Stimulated activated CD4-positive, alpha-beta T cell treated with anti-CD3 and anti-CD28 coated beads, TNF-alpha, amount 100 ng/mL, for 24 hours (primary cell): ENCODE measurements around the gene OR2Z1.

Experiments used
- DNase-seq, 3 experiments: peaks; one replicate each; pipeline ENCODE4 v3.0.0-alpha.2; 2020; ENCODE audit warnings: low read depth in 3 of 3

The OR2Z1 gene, protein sequence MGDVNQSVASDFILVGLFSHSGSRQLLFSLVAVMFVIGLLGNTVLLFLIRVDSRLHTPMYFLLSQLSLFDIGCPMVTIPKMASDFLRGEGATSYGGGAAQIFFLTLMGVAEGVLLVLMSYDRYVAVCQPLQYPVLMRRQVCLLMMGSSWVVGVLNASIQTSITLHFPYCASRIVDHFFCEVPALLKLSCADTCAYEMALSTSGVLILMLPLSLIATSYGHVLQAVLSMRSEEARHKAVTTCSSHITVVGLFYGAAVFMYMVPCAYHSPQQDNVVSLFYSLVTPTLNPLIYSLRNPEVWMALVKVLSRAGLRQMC

DNA sequence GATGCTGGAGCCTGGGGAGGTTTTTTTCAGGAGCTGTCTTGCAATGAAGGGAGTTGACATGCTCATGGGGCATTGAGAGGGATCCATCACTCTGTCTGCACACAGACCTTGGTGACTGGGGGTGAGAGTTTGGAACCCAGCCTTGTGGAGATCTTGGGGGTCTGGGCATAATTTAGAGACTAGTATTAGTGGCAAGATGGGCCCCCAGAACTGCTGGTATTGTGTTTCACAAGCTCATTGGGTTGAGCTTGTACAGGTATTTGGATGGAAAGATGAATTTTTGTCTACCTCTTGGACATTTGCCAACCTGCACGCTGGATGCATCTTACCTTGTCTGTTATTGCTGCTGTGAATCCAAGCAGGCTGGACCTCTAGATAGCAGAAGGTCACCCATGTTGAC is at the start of gene OR2Z1:
OR2Z1 (plus strand) TSS at position 301 of the 400 bp plus-strand sequence. CDS start 9,395 bp downstream, outside the sequence.
- DNase-seq: no peak

DNA sequence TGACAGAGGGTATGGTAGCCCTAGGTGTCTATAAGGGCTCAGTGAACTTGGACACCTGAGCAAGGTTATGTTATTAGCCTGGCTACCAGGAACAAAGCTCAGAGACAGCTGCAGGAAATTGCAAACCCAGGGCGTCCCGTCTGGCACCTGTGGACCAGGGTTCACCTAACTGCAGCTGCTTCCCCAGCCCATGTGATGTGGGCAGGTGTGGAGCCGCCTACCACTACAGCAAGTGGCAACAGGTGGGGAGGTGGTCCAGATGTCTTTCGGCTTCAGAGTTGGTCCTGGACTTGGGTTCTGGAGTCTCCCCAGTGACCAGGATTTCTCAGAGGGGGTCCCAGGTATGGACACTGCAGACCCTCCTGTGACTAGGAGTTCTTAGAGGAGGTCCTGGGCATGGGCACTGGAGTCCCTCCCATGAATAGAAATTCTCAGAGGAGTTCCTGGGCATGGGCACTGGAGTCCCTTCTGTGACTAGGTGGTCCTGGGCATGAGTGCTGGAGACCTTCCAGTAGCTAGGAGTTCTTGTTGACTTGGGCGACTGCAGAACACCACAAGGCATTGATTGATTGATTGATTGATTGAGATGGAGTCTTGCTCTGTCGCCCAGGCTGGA is 48.0 kb upstream of the OR2Z1 start:
- no peak for DNase-seq

DNA sequence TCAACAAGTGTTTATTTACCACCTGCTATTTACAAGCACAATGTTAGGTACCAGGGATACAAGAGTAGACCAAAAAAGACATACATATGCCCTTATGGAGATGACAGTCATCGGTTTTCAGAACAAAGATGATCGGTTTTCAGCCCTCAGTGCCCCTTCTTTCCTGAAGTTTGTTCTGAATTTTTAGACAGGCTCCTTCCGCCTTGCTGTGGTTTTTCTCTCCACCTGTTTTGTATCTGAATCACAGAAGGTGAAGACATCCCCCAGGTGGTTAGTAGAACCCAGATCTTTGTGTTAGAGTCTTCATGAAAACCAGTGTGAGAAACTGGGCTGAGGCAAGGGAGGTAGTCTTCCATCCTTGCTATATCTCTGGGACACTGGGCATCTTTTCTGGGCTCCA is 46.4 kb upstream of the OR2Z1 start:
- no peak for DNase-seq

DNA sequence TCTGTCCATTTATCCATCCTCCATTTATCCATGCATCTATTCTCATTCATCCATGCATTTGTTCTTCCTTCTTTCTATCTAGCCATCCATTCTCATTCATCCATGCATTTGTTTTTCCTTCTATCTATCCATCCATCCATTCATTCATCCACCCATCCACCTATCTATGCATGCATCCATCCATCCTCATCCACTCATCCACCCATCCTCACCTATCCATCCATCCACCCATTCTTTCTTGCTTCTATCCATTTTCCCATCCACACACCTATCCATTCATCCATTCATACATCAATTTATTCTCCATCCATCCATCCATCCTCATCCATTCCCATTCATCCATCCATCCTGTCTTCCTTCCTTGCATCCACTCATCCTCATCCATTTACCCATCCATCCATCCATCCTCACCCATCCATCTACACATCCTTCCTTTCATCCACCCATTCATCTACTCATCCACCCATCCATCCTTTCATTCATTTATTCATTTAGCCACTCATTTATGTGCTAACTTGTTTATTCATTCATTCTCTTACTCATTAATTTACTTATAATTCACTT is 43.1 kb upstream of the OR2Z1 start:
- no peak for DNase-seq

DNA sequence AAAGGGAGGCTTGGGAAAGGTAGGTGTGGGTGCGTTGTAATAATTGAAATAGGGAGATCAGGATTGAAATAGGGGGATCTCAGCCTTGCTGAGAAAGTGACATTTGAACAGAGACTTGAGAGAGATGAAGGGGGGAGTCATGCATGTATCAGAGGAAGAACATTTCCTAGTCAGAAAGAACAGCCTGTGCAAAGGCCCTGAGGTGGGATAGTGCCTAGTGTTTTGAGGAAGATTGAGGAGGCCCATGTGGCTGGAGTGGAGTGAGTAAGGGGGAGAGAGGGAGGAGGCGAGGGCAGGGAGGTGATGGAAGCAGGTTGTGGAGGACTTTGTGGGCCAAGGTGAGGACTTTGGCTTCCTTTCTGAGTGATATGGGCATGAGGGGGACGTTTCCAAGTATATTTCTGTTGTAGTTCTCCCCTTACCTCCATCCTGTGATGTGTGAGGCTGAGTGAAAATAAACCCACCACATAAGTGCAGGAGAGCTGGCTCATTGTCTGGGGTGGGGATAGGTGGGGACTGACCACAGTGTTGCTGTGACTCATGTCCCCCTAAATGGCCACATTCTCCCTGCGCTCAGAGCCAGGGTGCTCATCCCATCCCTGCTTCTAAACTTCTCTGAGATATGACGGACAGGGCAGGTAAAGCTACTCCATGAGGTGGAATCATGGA is 40.6 kb upstream of the OR2Z1 start:
- no peak for DNase-seq

DNA sequence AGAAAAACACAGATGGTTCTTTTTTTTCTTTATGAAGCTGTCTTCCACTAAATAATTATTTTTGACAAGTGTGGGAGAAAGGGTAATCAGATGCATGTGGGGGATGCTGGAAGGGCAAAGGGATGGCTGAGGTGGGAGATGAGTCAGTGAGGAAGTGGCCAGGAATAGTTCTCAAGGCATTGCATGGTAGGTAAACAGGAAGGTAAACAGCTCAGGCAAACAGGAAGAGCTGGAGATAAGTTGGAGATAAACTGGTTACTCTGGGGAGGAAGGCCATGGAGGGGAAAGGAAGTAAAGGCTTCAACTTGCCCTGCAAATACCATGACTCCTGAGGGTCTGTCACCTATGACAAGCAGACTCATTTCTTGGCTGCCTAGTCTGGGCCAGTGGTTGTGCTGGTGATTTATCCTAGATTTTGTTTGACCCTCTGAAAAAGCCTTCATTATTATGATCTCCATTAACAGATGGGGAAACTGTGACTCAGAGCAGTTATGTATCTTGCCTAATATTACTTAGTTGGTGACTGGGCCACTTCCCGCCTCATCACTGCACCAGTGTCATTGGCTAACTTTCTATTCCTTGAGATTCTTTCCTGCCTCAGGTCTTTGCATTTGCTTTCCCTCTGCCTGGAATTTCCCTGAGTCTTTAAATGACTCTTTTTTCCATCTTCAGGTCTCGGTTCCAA is 39.9 kb upstream of the OR2Z1 start:
- DNase-seq: no peak

DNA sequence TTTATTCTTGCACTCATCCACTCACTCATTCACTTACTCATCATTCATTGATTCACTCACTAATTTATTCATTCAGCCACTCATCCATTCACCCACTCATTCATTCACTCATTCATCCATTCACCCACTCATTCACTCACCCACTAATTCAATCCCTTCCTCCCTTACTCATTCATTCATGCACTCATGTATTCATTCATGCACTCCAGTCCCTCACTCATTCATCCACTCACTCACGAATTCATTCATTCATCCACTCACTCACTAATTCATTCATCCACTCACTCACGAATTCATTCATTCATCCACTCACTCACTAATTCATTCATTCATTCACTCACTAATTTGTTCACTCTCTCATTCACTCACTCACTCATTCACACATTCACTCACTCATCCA is 39.0 kb upstream of the OR2Z1 start:
- no peak for DNase-seq

DNA sequence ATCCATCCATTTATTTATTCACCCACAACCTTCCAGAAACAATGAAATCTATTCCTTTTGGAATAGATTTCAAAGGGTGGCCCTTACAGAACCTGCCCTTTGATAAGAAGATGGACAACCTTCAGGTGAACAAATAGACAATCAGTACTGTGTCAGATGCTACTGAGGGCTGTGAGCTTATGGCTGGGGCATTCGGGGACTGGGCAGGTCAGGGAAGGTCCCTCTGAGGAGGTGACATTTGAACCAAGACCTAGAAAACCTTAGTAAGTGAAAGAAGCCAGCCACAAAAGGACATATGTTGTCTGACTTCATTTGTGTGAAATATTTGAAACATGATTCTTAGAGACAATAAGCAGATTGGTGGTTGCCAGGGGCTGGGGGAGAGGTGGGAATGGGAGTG is 38.5 kb upstream of the OR2Z1 start:
- no peak for DNase-seq

DNA sequence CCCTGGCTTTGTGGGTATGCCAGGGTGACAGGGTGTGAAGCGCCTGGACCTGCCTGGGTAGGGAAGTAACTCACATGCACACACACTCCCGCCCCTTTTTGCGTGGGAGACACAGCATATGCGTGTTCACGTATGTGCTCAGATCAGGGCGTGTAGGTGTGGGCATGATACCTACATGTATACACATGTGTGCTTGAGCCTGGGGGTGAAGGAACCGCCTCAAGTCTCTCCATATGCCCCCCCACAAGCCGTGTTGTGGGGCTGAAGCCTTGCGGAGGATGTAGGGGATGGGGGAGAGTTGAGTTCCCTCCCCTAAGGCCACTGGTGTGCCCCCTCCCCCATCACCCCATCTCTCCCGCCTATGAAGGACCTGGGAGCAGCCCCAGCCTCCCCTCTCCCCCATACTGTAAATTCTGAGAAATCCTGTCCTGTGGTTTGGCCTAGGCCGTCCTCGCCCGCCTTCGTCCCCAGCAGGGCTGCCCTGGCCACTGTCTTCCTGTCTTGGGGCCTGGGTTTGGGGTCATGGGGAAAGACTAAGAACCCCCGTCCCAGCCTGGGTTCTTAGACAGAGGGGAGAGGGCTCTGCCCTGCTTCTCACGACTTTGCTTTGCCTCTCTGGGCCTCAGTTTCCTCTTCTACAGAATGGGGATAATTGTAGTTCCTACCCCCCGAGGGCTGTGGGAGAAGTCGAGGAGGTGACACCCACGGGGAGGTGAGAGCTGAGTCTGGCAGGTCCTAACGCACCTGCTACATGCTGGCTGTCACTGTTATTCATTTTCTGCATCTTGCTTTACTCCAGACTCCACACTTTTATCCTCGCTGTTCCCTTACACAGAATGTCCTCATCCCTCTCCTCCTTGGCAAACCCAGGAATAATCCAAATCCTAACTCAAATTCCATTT is 37.2 kb upstream of the OR2Z1 start:
- no peak for DNase-seq

DNA sequence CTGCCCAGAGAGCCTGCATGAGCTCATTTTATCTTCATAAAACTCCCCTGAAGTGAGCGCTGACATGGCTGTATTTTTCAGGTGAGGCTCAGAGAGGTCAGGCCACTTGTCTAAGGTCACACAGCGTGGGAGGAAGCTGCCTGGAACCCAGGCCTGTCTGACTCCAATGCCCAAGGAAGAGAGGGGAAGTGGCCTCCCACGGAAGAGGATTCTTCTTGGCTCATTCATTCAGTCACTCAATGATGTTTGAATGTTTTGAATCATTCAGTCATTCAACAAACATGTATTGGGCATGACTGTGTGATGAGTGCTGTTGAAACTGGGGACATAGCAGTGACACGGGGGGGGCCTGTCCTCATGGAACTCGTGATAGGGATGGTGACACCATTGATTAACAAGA is 34.9 kb upstream of the OR2Z1 start:
- no peak for DNase-seq

DNA sequence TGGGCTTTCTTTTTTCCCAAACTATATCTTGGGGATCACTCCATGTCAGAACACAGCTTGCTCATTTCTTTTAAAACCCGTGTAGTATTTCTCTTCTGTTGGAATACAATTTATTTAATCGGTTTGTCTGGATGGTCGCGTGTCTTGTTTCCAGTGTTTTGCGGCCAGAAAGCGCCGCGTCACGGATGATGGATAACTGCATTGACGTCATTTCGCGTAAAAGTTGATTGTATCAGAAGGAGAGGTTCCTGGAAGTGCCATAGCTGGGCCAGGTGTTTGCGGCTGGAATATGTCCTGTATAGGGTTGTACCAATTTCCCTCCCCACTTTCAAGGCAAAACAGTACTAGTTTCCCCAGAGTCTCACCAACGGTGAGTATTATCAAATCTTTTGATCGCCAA is 32.5 kb upstream of the OR2Z1 start:
- no peak for DNase-seq

DNA sequence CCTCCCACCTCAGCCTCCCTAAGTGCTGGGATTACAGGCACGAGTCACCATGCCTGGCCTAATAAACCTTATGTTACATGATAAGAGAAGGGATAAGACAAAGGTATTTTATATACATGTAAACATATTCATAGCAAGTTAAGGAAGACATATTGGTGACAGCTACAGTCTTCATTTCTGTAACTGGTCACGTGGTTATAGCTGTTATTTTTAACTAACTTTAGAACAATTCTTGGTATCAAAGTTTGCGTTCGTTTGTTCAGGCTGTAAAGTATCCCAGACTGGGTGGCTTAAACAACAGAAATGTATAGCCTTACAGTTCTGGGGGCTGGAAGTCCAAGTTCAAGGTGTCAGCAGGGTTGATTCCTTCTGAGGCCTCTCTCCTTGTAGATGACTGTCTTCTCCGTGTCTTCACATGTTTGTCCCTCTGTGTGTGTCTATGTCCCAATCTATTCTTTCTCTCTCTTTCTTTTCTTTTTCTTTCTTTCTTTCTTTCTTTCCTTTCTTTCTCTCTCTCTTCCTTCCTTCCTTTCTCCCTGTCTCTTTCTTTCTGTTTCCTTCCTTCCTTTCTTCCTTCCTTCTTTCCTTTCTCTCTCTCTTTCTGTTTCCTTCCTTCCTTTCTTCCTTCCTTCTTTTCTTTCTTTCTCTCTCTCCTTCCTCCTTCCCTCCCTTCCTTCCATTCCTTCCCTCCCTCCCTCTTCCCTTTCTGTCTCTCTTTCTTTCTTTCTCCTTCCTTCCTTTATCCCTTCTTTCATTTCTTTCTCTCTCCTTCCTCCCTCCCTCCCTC is 30.5 kb upstream of the OR2Z1 start:
- DNase-seq: no peak

DNA sequence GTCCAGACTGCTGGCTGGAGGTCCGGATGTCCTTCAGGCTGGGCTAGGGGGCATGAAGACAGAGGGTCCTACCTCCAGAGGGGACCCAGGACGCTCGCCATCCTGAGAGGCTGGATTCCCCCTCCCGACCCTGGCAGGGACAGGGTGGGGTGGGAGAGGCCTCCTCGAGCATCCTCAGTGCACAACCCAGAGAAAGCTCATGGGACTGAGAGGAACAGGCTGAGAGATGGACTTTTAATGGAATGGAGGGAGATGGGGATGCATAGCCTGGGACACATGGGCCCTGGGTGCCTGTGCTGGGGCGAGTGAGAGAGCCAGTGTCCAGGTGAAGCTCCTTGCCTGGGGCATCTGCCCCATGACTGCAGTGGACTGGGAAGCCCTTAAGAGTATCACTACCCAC is 25.9 kb upstream of the OR2Z1 start:
- DNase-seq: no peak

DNA sequence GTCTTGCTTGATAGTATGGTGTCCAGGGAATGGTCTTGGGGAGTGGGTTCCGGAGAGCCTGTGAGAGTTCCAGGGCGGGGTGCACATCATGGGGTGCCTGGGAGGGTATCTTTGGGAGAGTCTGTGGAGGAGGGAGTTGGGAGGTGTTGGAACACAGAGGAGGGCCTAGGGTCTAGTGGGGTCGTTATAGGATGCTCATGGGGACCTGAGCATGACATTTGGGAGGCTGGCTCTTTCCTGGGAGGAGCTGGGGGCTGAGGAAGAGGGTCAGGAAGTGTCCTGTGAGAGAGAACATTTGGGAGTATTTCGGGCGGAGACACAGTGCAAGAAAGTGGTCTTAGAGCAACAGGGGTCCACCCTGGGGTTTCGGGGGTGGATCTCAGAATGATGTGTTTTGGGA is 25.5 kb upstream of the OR2Z1 start:
- no peak for DNase-seq

DNA sequence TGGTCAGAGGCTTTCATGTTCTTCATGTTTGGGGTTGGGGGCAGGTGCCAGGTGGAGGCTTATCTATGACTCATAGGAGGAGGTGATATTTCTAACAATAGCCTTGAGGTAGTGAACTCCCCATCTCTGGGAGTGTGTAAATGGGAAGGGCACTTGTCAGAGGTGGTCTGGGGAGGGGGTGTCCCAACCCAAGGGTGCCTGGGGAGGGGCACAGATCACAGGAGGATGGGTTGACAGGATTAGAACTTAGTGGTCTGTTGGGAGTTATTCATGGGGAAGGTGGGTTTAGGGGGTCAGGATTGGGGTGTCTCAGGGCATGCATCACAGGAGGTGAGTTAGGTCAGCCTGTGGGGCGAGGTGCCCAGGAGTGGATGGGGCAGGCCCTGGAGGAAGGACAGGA is 24.4 kb upstream of the OR2Z1 start:
- no peak for DNase-seq

DNA sequence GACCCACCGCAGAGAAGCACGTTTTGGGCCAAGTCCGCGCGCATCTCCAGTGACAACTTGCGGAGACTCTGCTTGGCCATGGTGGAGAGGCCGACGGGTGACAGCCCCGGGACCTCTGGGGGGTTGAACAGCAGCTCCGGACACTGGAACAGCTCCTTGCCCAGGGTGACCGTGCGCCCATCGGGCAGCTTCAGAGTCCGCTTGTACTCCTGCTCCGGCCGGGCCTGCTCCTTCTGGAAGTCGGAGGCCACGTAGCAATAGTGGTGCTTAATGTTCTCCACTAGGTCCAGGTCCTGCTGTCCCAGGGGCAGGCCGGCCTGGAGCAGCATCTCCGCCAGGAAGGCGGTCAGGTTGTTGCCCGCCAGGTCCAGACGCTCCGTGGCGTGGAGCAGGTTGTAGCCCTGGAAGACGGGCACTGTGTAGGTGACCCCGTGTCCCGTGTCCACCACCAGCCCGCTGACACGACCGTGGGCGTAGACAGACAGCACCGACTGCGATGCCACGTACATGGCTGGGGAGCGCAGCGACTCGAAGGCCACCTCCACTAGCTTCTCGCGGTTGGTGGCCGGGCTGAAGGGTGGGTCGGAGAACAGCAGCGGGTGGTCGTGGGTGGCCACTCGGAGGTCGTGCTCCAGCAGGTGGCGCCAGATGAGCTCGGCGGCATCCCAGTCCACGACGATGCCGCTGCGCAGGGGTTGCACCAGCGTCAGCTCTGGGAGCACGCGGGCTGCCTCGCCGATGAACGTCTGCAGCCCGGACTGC is 23.6 kb upstream of the OR2Z1 start:
- DNase-seq: peak in 1 of 3 experiments; percentile 12

DNA sequence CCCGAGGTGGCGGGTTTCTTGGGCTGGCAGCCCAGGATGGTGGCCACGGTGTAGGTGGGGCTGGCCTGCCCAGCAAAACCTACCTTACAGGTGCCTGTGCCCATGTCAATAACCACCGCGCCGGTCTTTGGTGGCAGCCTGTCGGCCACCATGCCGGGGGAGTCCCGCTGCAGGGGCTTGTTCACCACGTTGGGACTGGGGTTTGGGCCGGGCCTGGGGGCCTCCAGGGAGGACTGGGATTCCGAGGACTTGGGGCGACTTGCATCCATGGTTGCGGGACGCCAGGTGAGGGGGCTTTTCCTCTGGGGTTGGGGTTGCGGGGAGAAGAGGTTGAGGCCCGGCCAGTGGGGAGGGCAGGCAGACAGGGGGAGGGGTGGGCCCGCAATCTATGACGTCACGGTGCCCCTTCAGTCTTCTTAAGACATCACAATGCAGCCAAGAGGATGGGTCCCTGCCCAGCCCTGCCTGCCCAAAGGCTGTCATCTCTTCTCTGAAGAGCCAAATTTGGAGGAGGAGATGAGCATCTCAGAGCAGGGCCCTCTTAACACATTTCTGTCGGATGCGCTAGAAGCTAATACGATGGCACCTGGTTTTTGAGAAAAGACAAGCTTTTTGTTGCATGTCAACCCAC is 22.9 kb upstream of the OR2Z1 start, which contains the start of gene ACTL9:
ACTL9 (minus strand) TSS at position 363 of the 631 bp plus-strand sequence; CDS start at position 269, 94 bp downstream.
- no peak for DNase-seq

DNA sequence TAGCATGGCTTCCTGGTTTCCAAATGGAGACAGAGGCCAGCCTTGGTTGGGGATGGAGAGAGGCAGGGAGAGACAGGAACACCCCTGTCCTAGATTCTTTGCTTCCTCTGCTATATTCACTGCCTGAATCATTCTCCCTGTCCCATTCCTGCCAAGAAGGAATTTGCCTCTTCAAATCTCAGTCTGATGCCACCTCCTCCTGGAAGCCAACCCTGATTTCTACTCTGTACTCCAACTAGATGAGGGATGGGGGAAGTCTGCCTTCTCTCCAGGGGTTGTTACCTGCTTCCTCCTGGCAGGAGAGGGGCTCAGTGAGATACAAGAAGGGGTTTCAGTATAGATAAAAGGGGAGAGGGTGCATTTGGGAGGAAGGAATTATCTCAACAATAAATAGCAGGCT is 21.5 kb upstream of the OR2Z1 start:
- DNase-seq: no peak

DNA sequence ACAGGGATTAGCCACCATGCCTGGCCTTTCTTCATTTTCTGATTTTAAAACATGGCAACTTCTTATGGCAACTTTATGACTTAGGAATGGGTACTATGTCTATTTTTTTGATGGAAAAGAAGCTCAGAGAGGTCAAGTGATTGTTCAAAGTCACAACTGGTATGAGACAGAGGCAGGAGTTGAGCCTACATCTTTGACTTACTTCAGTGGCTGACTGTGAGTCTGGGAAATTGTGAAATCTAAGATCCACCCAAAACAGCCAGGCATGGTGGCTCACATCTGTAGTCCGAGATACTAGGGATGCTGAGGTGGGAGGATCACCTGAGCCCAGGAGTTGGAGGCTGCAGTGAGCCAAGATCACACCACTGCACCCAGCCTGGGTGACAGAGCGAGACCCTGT is 20.5 kb upstream of the OR2Z1 start:
- no peak for DNase-seq
